GM06990 (cell line): ENCODE data around the gene RNASEL.
"Not testable (repeated sequence)": the region's sequence is repeated elsewhere in the genome, so short reads cannot be mapped to it uniquely, and the experiment has no call there.

Experiments used
- DNase-seq: peaks from one replicate; pipeline ENCODE4 v3.0.0-alpha.2; 2011; ENCODE audit not compliant: insufficient read length; ENCODE audit errors: extremely low read depth
- H3K27me3 ChIP-seq: replicated peaks from 2 replicates; pipeline ENCODE4 v1.6.0; 2011; ENCODE audit warnings: low read length; ENCODE audit not compliant: control insufficient read depth, insufficient read depth
- H3K36me3 ChIP-seq: 2 replicates; pipeline ENCODE4 v1.5.1; 2011; ENCODE audit warnings: low read length; ENCODE audit not compliant: control insufficient read depth, insufficient read depth
- H3K4me3 ChIP-seq: replicated peaks from 2 replicates; pipeline ENCODE4 v1.5.1; 2011; ENCODE audit warnings: low read depth, mild to moderate bottlenecking, control low read depth, low read length
- TF ChIP-seq, protein P1 (sequence below): IDR thresholded peaks from 2 replicates; pipeline ENCODE4 v1.5.1; 2011; ENCODE audit warnings: low read length, control low read depth, mild to moderate bottlenecking, inconsistent platforms; ENCODE audit not compliant: insufficient read depth, poor library complexity, severe bottlenecking

The RNASEL gene

GRCh38 chr1:182555493-182555892, 33.6 kb downstream of the RNASEL start:
- Histone ChIP-seq H3K27me3 (no peaks in the 10 kb centered on the region), H3K4me3 (no peak overlapping the region), H3K36me3 (no peaks in the 10 kb centered on the region)
- DNase-seq = no peak
- TF ChIP-seq, protein P1, sequence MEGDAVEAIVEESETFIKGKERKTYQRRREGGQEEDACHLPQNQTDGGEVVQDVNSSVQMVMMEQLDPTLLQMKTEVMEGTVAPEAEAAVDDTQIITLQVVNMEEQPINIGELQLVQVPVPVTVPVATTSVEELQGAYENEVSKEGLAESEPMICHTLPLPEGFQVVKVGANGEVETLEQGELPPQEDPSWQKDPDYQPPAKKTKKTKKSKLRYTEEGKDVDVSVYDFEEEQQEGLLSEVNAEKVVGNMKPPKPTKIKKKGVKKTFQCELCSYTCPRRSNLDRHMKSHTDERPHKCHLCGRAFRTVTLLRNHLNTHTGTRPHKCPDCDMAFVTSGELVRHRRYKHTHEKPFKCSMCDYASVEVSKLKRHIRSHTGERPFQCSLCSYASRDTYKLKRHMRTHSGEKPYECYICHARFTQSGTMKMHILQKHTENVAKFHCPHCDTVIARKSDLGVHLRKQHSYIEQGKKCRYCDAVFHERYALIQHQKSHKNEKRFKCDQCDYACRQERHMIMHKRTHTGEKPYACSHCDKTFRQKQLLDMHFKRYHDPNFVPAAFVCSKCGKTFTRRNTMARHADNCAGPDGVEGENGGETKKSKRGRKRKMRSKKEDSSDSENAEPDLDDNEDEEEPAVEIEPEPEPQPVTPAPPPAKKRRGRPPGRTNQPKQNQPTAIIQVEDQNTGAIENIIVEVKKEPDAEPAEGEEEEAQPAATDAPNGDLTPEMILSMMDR = no peak

DNA sequence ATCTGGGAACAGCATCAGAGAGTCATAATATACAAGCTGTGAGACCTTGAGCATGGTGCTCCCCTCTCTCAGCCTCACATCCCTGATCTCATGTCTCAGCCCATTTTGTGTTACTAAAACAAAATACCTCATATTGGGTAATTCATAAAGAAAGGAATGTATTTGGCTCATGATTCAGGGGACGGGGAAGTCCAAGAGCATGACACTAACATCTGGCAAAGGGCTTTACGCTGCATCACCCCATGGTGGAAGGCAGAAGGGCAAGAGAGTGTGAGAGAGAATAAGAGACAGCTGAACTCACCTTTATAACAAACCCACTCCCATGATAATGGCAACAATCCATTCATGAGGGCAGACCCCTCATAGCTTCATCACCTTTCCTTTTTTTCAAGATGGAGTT, 36.5 kb downstream of the RNASEL start:
- Histone ChIP-seq H3K27me3 (no peaks in the 10 kb centered on the region), H3K4me3 (no peak overlapping the region), H3K36me3 (no peaks in the 10 kb centered on the region)
- DNase-seq = no peak
- TF ChIP-seq, protein P1 = no peak

DNA sequence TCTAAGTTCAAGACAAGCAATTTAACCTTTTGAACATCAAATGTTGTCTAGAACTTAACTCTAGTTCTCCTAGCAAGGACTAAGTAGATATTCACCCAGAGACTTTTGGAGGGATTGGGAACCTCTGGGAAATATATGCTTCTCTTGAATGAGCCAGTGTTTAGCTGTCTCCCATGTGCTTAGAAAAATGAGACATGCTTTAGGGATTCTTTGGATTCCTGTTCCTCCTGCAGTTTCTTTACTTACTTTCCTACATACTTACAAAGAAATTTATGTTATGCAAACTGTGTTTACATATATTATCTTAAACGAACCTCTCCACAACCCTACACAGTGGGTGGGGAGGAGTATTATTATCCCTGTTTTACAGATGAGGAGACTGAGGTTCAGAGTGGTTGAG, 39.2 kb downstream of the RNASEL start:
- Histone ChIP-seq H3K36me3 (no peaks in the 10 kb centered on the region), H3K27me3 (no peaks in the 10 kb centered on the region), H3K4me3 (no peak overlapping the region)
- TF ChIP-seq, protein P1 = no peak
- no peak for DNase-seq

GRCh38 chr1:182549346-182549745, 39.7 kb downstream of the RNASEL start:
- DNase-seq = no peak
- H3K36me3 ChIP-seq = no peaks in the 10 kb centered on the region
- no peaks in the 10 kb centered on the region for H3K27me3 ChIP-seq
- H3K4me3 ChIP-seq = no peak overlapping the region
- TF ChIP-seq, protein P1 = no peak

GRCh38 chr1:182533896-182534295, 55.2 kb downstream of the RNASEL start:
- TF ChIP-seq, protein P1 = no peak
- H3K27me3 ChIP-seq = no peaks in the 10 kb centered on the region

DNA sequence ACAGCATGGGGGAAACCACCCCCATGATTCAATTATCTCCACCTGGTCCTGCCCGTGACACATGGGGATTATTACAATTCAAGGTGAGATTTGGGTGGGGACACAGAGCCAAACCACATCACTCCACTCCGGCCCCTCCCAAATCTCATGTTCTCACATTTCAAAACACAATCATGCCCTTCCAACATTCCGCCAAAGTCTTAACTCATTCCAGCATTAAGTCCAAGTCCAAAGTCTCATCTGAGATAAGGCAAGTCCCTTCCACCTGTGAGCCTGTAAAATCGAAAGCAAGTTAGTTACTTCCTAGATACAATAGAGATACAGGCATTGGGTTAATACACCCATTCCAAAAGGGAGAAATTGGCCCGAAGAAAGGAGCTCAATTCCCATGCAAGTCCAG, 60.9 kb downstream of the RNASEL start:
- H3K36me3 ChIP-seq, H3K4me3 ChIP-seq, H3K27me3 ChIP-seq, DNase-seq: not testable (repeated sequence)

More at GRCh38 chr1:182533896-182534295, 55.2 kb downstream of the RNASEL start:
- no peak overlapping the region for H3K4me3 ChIP-seq
- no peaks in the 10 kb centered on the region for H3K36me3 ChIP-seq
- no peak for DNase-seq
